Activated CD4-positive, alpha-beta T cell treated with anti-CD3 and anti-CD28 coated beads, Interleukin-2, amount 50 U/mL, for 48 hours (primary cell): ENCODE results near the gene MCL1.
"Not testable (repeated sequence)": the region's sequence is repeated elsewhere in the genome, so short reads cannot be mapped to it uniquely, and the experiment has no call there.

Experiments
- DNase-seq, 2 experiments: peaks; one replicate each; pipeline ENCODE4 v3.0.0-alpha.2; 2020

Gene MCL1

GRCh38 chr1:150567717-150568593 is 11.5 kb downstream of the MCL1 start:
- peak; percentile 59 to 70 for DNase-seq

GRCh38 chr1:150567341-150567716 is 12.1 kb downstream of the MCL1 start:
- peak; percentile 51 to 59 for DNase-seq

- DNase-seq = no peak
Measured at GRCh38 chr1:150566589-150567340, 12.6 kb downstream of the MCL1 start.

GRCh38 chr1:150565240-150565991 is 14.0 kb downstream of the MCL1 start:
- not testable (repeated sequence) for DNase-seq

GRCh38 chr1:150564051-150564991 is 15.1 kb downstream of the MCL1 start:
- DNase-seq = no peak

- peak; percentile 48 to 54 for DNase-seq
Measured at GRCh38 chr1:150563340-150564038, 15.9 kb downstream of the MCL1 start.

GRCh38 chr1:150562446-150563339 is 16.7 kb downstream of the MCL1 start:
- DNase-seq = peak; percentile 81 to 86

GRCh38 chr1:150561974-150562445 is 17.4 kb downstream of the MCL1 start:
- peak; percentile 90 to 93 for DNase-seq

- DNase-seq = peak; percentile 78 to 85
Measured at GRCh38 chr1:150561254-150561973, 18.0 kb downstream of the MCL1 start.

GRCh38 chr1:150560576-150561253 is 18.7 kb downstream of the MCL1 start:
- DNase-seq = peak; percentile 90 to 94

- DNase-seq = peak; percentile 76 to 85
Measured at GRCh38 chr1:150560011-150560438, 19.4 kb downstream of the MCL1 start.

GRCh38 chr1:150559656-150560010 is 19.8 kb downstream of the MCL1 start:
- DNase-seq = no peak

- DNase-seq = no peak
Measured at GRCh38 chr1:150558761-150559655, 20.4 kb downstream of the MCL1 start.

GRCh38 chr1:150558303-150558704 is 21.1 kb downstream of the MCL1 start:
- no peak for DNase-seq

GRCh38 chr1:150557813-150558212 is 21.6 kb downstream of the MCL1 start:
- no peak for DNase-seq

- no peak for DNase-seq
Measured at GRCh38 chr1:150557065-150557600, 22.3 kb downstream of the MCL1 start.
